Lung (tissue), 12 donors: Measurements from ENCODE around the gene TMEM121B. TPM values are rescaled to one million over a fixed set of nuclear protein-coding genes. Genes with fewer than 3 reads are reported as not detected.

Source experiments
- ATAC-seq: fragments of 200-7000 bp; cut with Tn5 transposase; one replicate; pipeline ENCODE4 v1.9.1; 2020; ENCODE audit warnings: moderate number of reproducible peaks; ENCODE audit not compliant: insufficient read depth, low FRiP score
- DNase-seq, 3 donors: peaks; one replicate each; pipeline ENCODE4 v3.0.0-alpha.2; 2013 to 2017
- H3K27ac ChIP-seq, 2 donors: one replicate each; pipeline ENCODE4 v1.5.1; 2013; ENCODE audit warnings: mild to moderate bottlenecking in 2 of 2, moderate library complexity in 2 of 2, control low read depth in 1 of 2, inconsistent platforms in 1 of 2, low read depth in 1 of 2, low read length in 1 of 2
- H3K27me3 ChIP-seq, 3 donors: one replicate each; pipeline ENCODE4 v1.5.1; 2013; ENCODE audit warnings: low read length in 2 of 3; ENCODE audit not compliant: control insufficient read depth in 3 of 3, insufficient read depth in 3 of 3
- H3K36me3 ChIP-seq, 4 donors: one replicate each; pipeline ENCODE4 v1.5.1; 2013; ENCODE audit warnings: low read length in 4 of 4, mild to moderate bottlenecking in 1 of 4, moderate library complexity in 1 of 4; ENCODE audit not compliant: control insufficient read depth in 4 of 4, insufficient read depth in 4 of 4
- H3K4me1 ChIP-seq, 5 donors: one replicate each; pipeline ENCODE4 v1.5.1; 2013; ENCODE audit warnings: low read length in 5 of 5, mild to moderate bottlenecking in 2 of 5, moderate library complexity in 1 of 5; ENCODE audit not compliant: control insufficient read depth in 5 of 5, insufficient read depth in 5 of 5
- H3K4me3 ChIP-seq: one replicate; pipeline ENCODE4 v1.5.1; 2013; ENCODE audit warnings: mild to moderate bottlenecking, control low read depth, moderate library complexity
- H3K9ac ChIP-seq, 2 donors: one replicate each; pipeline ENCODE4 v1.5.1; 2013; ENCODE audit warnings: low read length in 2 of 2, control low read depth in 1 of 2; ENCODE audit not compliant: insufficient read depth in 1 of 2
- H3K9me3 ChIP-seq, 4 donors: one replicate each; pipeline ENCODE4 v1.5.1; 2013; ENCODE audit warnings: low read length in 3 of 4, mild to moderate bottlenecking in 1 of 4, moderate library complexity in 1 of 4; ENCODE audit not compliant: control insufficient read depth in 4 of 4, insufficient read depth in 3 of 4
- WGBS, 2 donors: extraction: QIAGEN DNeasy Blood & Tissue Kit; methylation state at CpG; one replicate each; pipeline ENCODE4 v1.1.7; 2013; 5-methylcytosine and 5-hydroxymethylcytosine counted together
- polyA plus RNA-seq, 2 donors: library from polyadenylated mRNA; stranded (reverse); fragments of 200-250 nt; gene quantifications; one replicate each; pipeline ENCODE4 v1.2.1, GENCODE V29; 2013
- total RNA-seq, 2 donors: library from RNA; depleted of rRNA in 1 of 2; stranded (reverse); fragments of >200 nt in 1 of 2; gene quantifications; one replicate each; pipeline ENCODE4 v1.2.1, GENCODE V29; 2014 to 2021
- TF ChIP-seq, protein P1 (sequence below): IDR thresholded peaks from 2 replicates; pipeline ENCODE4 v1.5.1; 2012; ENCODE audit warnings: mild to moderate bottlenecking; ENCODE audit errors: control extremely low read depth, extremely low read depth
- donor health status: control.
- donor health status: control.
- donor health status: Bipolar disorder and iron deficiency.
- donor health status: healthy.
- donor health status: DM: yes; HTN: yes; CAD: no.

TMEM121B gene
- total and polyA plus RNA-seq, 4 donors, result 0.26 to 1.4 (median 0.56) TPM

DNA sequence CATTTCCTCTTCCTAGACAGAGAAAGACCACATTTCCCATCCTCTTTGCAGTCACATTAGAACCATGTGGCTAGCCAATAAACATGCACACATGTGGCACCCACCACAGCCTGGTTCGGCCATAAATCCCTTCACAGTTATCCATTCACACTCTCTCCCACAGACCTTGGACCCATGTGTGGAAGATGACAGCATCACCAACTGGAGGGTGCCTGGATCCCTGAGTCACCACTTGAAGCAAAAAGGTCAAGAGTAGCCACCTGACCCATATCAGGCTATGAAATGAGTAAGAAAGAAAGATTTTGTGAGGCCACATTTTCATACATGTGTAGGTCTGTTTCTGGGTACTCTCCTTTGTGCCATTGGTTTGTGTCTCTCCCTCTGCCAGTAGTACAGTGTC, 9.0 kb upstream of the TMEM121B start:
- Histone ChIP-seq H3K4me1 (no peaks in the 10 kb centered on the region), H3K27me3 (no peaks in the 10 kb centered on the region), H3K9ac (no peak overlapping the region), H3K9me3 (no peaks in the 10 kb centered on the region), H3K36me3 (peaks cover 0 to 7% (median 0%) of the 10 kb centered on the region in 4 donors), H3K27ac (no peak overlapping the region), H3K4me3 (no peak overlapping the region)
- 87 to 100% methylated on average over 1 of the region's 1 CpG for WGBS, 2 donors
- DNase-seq, result no peak
- ATAC-seq, result no peak
- TF ChIP-seq, protein P1, sequence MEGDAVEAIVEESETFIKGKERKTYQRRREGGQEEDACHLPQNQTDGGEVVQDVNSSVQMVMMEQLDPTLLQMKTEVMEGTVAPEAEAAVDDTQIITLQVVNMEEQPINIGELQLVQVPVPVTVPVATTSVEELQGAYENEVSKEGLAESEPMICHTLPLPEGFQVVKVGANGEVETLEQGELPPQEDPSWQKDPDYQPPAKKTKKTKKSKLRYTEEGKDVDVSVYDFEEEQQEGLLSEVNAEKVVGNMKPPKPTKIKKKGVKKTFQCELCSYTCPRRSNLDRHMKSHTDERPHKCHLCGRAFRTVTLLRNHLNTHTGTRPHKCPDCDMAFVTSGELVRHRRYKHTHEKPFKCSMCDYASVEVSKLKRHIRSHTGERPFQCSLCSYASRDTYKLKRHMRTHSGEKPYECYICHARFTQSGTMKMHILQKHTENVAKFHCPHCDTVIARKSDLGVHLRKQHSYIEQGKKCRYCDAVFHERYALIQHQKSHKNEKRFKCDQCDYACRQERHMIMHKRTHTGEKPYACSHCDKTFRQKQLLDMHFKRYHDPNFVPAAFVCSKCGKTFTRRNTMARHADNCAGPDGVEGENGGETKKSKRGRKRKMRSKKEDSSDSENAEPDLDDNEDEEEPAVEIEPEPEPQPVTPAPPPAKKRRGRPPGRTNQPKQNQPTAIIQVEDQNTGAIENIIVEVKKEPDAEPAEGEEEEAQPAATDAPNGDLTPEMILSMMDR, result no peak

DNA sequence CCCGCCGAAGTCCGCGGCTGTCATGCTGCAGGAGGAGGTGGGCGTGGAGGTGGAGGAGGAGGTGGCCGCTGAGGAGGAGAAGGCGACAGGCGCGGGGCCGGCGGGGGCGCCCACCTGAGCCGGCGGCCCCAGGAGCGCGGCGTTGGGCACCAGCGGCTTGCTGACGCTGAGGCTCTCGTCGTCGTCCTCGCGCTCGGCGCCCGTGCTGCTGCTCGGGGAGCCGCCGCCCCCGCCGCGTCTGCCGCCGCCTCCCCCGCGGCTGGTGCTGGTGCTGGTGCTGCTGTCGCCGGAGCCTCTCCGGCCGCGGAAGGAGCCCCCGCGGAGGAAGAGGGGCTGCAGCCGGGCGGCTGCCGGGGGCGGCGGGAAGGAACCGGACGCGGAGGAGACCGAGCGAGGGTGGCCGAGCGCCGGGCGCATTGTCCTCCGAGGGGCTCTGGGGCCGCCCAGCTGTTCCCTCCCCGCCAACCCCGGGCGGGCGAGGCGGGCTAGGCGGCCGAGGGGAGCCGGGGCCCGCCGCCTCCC, 388 bp downstream of the TMEM121B start:
- H3K36me3 ChIP-seq, result no peaks in the 10 kb centered on the region
- DNase-seq (no peak), ATAC-seq (peak; percentile 22)
- H3K27ac ChIP-seq, result peak overlapping the region in 1 of 2 donors; percentile 54
- TF ChIP-seq, protein P1, result no peak
- H3K9me3 ChIP-seq, result peaks cover 0 to 6% (median 0%) of the 10 kb centered on the region in 4 donors
- WGBS, 2 donors, result 1% methylated on average over 51 to 70 of the region's 70 CpGs
- H3K9ac ChIP-seq, result no peak overlapping the region
- H3K4me3 ChIP-seq, result peak overlapping the region; percentile 24
- peaks cover 0 to 21% (median 4%) of the 10 kb centered on the region in 5 donors for H3K4me1 ChIP-seq
- H3K27me3 ChIP-seq, result peaks cover 4 to 23% (median 17%) of the 10 kb centered on the region in 3 donors

DNA sequence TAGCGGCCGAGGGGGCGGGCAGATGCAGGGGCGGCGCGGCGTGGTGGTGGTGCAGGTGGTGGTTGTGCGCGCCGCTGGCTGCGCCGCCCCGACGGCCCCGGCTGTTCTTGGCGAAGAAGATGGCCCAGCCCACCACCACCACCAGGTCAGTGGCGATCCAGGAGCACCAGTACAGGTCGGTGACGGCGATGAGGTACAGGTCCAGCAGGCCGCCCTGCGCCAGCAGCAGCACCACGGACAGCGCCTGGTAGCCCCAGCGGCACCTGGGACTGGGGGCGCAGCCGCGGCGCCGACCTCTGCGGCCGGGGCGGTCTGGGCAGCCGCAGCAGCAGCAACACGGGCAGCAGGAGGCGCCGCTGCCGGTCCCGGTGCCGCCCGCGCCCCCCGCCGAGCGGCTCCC, 879 bp downstream of the TMEM121B start:
- Histone ChIP-seq H3K36me3 (no peaks in the 10 kb centered on the region), H3K9me3 (peaks cover 0 to 6% (median 0%) of the 10 kb centered on the region in 4 donors), H3K27me3 (peaks cover 4 to 23% (median 17%) of the 10 kb centered on the region in 3 donors), H3K9ac (no peak overlapping the region), H3K4me1 (peaks cover 0 to 21% (median 4%) of the 10 kb centered on the region in 5 donors), H3K27ac (no peak overlapping the region), H3K4me3 (peak overlapping the region; percentile 24)
- WGBS, 2 donors, result 4 to 5% methylated on average over 25 to 45 of the region's 45 CpGs
- DNase-seq (peak; percentile 37 to 72 (median 61)), ATAC-seq (no peak)
- TF ChIP-seq, protein P1, result no peak
